Measurements from ENCODE around the gene RBM20. TPM values are rescaled to one million over a fixed set of nuclear protein-coding genes. Genes with fewer than 3 reads are reported as not detected.

The RBM20 gene
- total RNA-seq, 6 experiments from 2014 or later: 0.04 to 0.29 (median 0.06) TPM

DNA sequence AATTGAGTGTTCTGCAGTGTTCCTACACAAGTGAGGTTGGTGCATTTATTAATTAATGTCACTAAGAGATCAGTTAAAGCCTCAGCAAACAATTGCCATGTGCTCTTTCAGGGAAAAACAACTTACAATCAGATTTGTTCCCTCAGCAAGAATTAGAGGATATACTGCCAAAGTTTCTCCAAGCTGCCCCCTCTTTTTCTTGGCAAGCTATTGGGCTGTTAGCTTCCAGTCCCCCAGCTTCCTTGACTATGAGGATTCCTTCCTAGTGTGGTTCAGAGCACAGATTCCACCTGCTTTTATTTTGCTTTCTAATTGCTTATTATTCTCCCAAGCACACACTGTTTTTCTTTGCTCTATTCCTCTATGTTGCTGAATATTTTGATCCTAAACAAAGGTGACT is 112.7 kb downstream of the RBM20 start:
- ATAC-seq (no peak), DNase-seq (no peak)
- intact Hi-C loops (cut with DNase I): no loop called here
- TF ChIP-seq, protein P1, sequence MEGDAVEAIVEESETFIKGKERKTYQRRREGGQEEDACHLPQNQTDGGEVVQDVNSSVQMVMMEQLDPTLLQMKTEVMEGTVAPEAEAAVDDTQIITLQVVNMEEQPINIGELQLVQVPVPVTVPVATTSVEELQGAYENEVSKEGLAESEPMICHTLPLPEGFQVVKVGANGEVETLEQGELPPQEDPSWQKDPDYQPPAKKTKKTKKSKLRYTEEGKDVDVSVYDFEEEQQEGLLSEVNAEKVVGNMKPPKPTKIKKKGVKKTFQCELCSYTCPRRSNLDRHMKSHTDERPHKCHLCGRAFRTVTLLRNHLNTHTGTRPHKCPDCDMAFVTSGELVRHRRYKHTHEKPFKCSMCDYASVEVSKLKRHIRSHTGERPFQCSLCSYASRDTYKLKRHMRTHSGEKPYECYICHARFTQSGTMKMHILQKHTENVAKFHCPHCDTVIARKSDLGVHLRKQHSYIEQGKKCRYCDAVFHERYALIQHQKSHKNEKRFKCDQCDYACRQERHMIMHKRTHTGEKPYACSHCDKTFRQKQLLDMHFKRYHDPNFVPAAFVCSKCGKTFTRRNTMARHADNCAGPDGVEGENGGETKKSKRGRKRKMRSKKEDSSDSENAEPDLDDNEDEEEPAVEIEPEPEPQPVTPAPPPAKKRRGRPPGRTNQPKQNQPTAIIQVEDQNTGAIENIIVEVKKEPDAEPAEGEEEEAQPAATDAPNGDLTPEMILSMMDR (IDR thresholded peaks at IDR 0.05): no peak
- no peak for TF ChIP-seq POLR2A (IDR thresholded peaks at IDR 0.05)
- Histone ChIP-seq H3K4me3 (no peak overlapping the region), H3K36me3 (no peaks in the 10 kb centered on the region), H3K27me3 (no peaks in the 10 kb centered on the region), H3K27ac (no peak overlapping the region), H3K9me3 (no peaks in the 10 kb centered on the region), H3K4me1 (no peaks in the 10 kb centered on the region)

GRCh38 chr10:110757586-110757985 is 113.5 kb downstream of the RBM20 start:
- ATAC-seq (no peak), DNase-seq (no peak)
- Histone ChIP-seq H3K4me3 (no peak overlapping the region), H3K36me3 (no peaks in the 10 kb centered on the region), H3K27ac (no peak overlapping the region), H3K4me1 (no peaks in the 10 kb centered on the region), H3K9me3 (no peaks in the 10 kb centered on the region), H3K27me3 (no peaks in the 10 kb centered on the region)
- intact Hi-C loops (cut with DNase I): no loop called here
- no peak for TF ChIP-seq POLR2A (IDR thresholded peaks at IDR 0.05)
- TF ChIP-seq, protein P1 (IDR thresholded peaks at IDR 0.05): no peak
- 100% methylated on average over 1 of the region's 1 CpG for WGBS (ENCODE audit: insufficient coverage, low coverage, low lambda C conversion rate, missing lambda C conversion rate)

GRCh38 chr10:110758128-110758765 is 114.1 kb downstream of the RBM20 start:
- no peak overlapping the region for H3K4me3 ChIP-seq
- H3K9me3 ChIP-seq: no peaks in the 10 kb centered on the region
- H3K27me3 ChIP-seq: no peaks in the 10 kb centered on the region
- intact Hi-C loops (cut with DNase I): no loop called here
- H3K4me1 ChIP-seq: no peaks in the 10 kb centered on the region
- no peak overlapping the region for H3K27ac ChIP-seq
- DNase-seq (no peak), ATAC-seq (no peak)
- WGBS (ENCODE audit: insufficient coverage, low coverage, low lambda C conversion rate, missing lambda C conversion rate): 93% methylated on average over 8 of the region's 8 CpGs
- TF ChIP-seq, protein P1 (IDR thresholded peaks at IDR 0.05): no peak
- no peak for TF ChIP-seq POLR2A (IDR thresholded peaks at IDR 0.05)
- H3K36me3 ChIP-seq: no peaks in the 10 kb centered on the region

GRCh38 chr10:110758898-110759297 is 114.8 kb downstream of the RBM20 start:
- no peak overlapping the region for H3K4me3 ChIP-seq
- H3K36me3 ChIP-seq: no peaks in the 10 kb centered on the region
- H3K9me3 ChIP-seq: no peaks in the 10 kb centered on the region
- ATAC-seq (peak in 2 of 4 donors; percentile 55 to 60), DNase-seq (no peak)
- 85% methylated on average over 2 of the region's 4 CpGs for WGBS (ENCODE audit: insufficient coverage, low coverage, low lambda C conversion rate, missing lambda C conversion rate)
- H3K27ac ChIP-seq: no peak overlapping the region
- TF ChIP-seq POLR2A (IDR thresholded peaks at IDR 0.05): no peak
- TF ChIP-seq, protein P1 (IDR thresholded peaks at IDR 0.05): no peak
- no peaks in the 10 kb centered on the region for H3K4me1 ChIP-seq
- intact Hi-C loops (cut with DNase I): no loop called here
- no peaks in the 10 kb centered on the region for H3K27me3 ChIP-seq

GRCh38 chr10:110759523-110759922 is 115.4 kb downstream of the RBM20 start:
- H3K4me3 ChIP-seq: no peak overlapping the region
- intact Hi-C loops (cut with DNase I): no loop called here
- H3K9me3 ChIP-seq: no peaks in the 10 kb centered on the region
- DNase-seq: no peak
- WGBS (ENCODE audit: insufficient coverage, low coverage, low lambda C conversion rate, missing lambda C conversion rate): 100% methylated on average over 1 of the region's 4 CpGs
- H3K27ac ChIP-seq: no peak overlapping the region
- no peaks in the 10 kb centered on the region for H3K4me1 ChIP-seq
- H3K36me3 ChIP-seq: no peaks in the 10 kb centered on the region
- TF ChIP-seq POLR2A (IDR thresholded peaks at IDR 0.05): no peak
- TF ChIP-seq, protein P1 (IDR thresholded peaks at IDR 0.05): no peak
- ATAC-seq: no peak
- no peaks in the 10 kb centered on the region for H3K27me3 ChIP-seq
